ENCODE data around the gene USP44. TPM values are rescaled to one million over a fixed set of nuclear protein-coding genes. Genes with fewer than 3 reads are reported as not detected.

Gene USP44
- polyA plus RNA-seq, 1 of the 3 experiments (the other 2 are of a cell fraction), result 0.07 TPM

GRCh38 chr12:95594136-95594535, 42.9 kb upstream of the USP44 start:
- Histone ChIP-seq H3K27me3 (ENCODE audit: insufficient read depth) (no peaks in the 10 kb centered on the region), H3K9me3 (no peaks in the 10 kb centered on the region), H3K9me2 (no peaks in the 10 kb centered on the region), H2AFZ (ENCODE audit: low read depth) (no peak overlapping the region), H3K79me2 (ENCODE audit: insufficient read depth) (no peaks in the 10 kb centered on the region), H3K36me3 (replicated peaks in 1 of 2; ENCODE audit: control insufficient read depth in 1 of 2, insufficient read depth in 2 of 2, low read length in 1 of 2) (no peaks in the 10 kb centered on the region), H3K4me1 (ENCODE audit: control insufficient read depth in 1 of 2, insufficient read depth in 2 of 2, low read depth in 1 of 2, low read length in 1 of 2) (no peaks in the 10 kb centered on the region), H3K4me2 (no peak overlapping the region), H4K20me1 (ENCODE audit: insufficient read depth) (no peaks in the 10 kb centered on the region), H3K27ac (ENCODE audit: low read depth in 2 of 2, low read length in 1 of 2) (no peak overlapping the region), H3F3A (replicated peaks; ENCODE audit: insufficient read depth) (no peaks in the 10 kb centered on the region), H3K4me3 (ENCODE audit: low read depth in 2 of 2, low read length in 1 of 2) (no peak overlapping the region), H3K9ac (no peak overlapping the region)
- TF ChIP-seq EZH2phosphoT487 (IDR thresholded peaks at IDR 0.05; ENCODE audit: borderline replicate concordance, low read depth), result no peak
- TF ChIP-seq TEAD4 (IDR thresholded peaks at IDR 0.05; ENCODE audit: borderline replicate concordance, insufficient read depth), result no peak
- TF ChIP-seq RAD21 (IDR thresholded peaks at IDR 0.05; ENCODE audit: low read length), result no peak
- no peak for TF ChIP-seq TAF1 (IDR thresholded peaks at IDR 0.05; ENCODE audit: borderline replicate concordance, low read depth, low read length)
- TF ChIP-seq RCOR1 (IDR thresholded peaks at IDR 0.05; ENCODE audit: low read length), result no peak
- TF ChIP-seq CHD2 (IDR thresholded peaks at IDR 0.05; ENCODE audit: low read length, partially characterized antibody), result no peak
- no peak for TF ChIP-seq GATA2 (CRISPR knock-in tag; IDR thresholded peaks at IDR 0.05)
- TF ChIP-seq JUND (IDR thresholded peaks at IDR 0.05), result no peak
- no peak for TF ChIP-seq MXI1 (IDR thresholded peaks at IDR 0.05; ENCODE audit: low read depth, low read length)
- TF ChIP-seq, protein P1, sequence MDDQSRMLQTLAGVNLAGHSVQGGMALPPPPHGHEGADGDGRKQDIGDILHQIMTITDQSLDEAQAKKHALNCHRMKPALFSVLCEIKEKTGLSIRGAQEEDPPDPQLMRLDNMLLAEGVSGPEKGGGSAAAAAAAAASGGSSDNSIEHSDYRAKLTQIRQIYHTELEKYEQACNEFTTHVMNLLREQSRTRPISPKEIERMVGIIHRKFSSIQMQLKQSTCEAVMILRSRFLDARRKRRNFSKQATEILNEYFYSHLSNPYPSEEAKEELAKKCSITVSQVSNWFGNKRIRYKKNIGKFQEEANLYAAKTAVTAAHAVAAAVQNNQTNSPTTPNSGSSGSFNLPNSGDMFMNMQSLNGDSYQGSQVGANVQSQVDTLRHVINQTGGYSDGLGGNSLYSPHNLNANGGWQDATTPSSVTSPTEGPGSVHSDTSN (IDR thresholded peaks at IDR 0.05), result no peak
- no peak for TF ChIP-seq ELF1 (IDR thresholded peaks at IDR 0.05)
- no peak for TF ChIP-seq FOXJ3 (CRISPR knock-in tag; IDR thresholded peaks at IDR 0.05)
- TF ChIP-seq, protein P2, sequence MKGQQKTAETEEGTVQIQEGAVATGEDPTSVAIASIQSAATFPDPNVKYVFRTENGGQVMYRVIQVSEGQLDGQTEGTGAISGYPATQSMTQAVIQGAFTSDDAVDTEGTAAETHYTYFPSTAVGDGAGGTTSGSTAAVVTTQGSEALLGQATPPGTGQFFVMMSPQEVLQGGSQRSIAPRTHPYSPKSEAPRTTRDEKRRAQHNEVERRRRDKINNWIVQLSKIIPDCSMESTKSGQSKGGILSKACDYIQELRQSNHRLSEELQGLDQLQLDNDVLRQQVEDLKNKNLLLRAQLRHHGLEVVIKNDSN (IDR thresholded peaks at IDR 0.05; ENCODE audit: borderline replicate concordance, low read depth), result no peak
- TF ChIP-seq GABPA (IDR thresholded peaks at IDR 0.05; ENCODE audit: low read depth), result no peak
- TF ChIP-seq, protein P3, sequence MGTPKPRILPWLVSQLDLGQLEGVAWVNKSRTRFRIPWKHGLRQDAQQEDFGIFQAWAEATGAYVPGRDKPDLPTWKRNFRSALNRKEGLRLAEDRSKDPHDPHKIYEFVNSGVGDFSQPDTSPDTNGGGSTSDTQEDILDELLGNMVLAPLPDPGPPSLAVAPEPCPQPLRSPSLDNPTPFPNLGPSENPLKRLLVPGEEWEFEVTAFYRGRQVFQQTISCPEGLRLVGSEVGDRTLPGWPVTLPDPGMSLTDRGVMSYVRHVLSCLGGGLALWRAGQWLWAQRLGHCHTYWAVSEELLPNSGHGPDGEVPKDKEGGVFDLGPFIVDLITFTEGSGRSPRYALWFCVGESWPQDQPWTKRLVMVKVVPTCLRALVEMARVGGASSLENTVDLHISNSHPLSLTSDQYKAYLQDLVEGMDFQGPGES (IDR thresholded peaks at IDR 0.05; ENCODE audit: low read depth, low read length), result no peak
- TF ChIP-seq RXRA (IDR thresholded peaks at IDR 0.05; ENCODE audit: borderline replicate concordance, low read depth), result no peak
- TF ChIP-seq ZBTB33 (IDR thresholded peaks at IDR 0.05; ENCODE audit: borderline replicate concordance, low read depth), result no peak
- no peak for DNase-seq
- CTCF ChIA-PET, result interaction anchor here (0.6 to 1.4 kb wide), 4 partner anchors 19 to 255 kb away, joined by 3 to 6 read pairs (median 4); no protein-coding TSS in a partner anchor
- POLR2A ChIA-PET, result no interaction called here
- WGBS (ENCODE audit: low lambda C conversion rate), result 22% methylated on average over 2 of the region's 2 CpGs
